GM21367 (cell line): ENCODE measurements around the gene CUL2.
"Not testable (repeated sequence)": the region's sequence is repeated elsewhere in the genome, so short reads cannot be mapped to it uniquely, and the experiment has no call there.

ENCODE experiments used
- ATAC-seq: cut with Tn5 transposase; IDR thresholded peaks from one replicate; pipeline ENCODE4 v1.9.1; 2021; ENCODE audit not compliant: unreplicated experiment

The CUL2 gene

DNA sequence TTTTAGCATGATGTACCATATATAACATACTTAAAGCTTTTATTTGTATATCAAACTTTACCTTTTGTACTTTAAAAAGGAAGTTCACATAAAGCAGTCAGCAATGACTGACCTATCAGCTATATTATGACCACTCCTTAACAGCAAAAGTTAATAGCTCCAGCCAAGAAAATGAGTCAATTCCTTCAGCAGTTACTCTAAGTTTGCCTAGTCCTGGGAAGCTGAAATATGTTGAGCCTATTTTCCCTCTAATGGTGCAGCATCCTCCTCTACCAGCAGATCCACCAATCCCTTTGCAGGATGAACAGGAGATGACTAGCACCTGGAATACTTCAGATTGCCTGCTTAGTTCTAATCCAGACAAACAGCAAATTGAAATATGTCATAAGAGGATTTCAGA lies 64.2 kb downstream of the CUL2 start:
- no peak for ATAC-seq

DNA sequence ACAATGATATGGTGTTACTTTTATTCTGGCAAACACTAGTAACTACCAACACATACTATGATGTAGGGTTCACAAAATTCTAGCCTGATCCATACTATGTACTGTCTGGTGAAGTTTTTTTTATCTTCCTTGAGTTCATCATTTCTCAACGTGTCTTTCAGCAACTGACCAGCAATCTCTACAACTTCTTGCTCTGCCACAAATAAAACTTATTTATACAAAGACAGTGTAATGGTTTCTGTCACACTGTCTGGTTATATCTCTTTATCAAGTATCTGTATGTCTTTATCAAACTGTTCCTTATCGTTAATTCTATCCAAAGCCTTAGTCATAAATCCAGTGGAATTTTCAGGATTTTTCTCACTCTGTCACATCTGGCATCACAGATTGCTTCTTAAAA lies 69.7 kb downstream of the CUL2 start:
- ATAC-seq: no peak

DNA sequence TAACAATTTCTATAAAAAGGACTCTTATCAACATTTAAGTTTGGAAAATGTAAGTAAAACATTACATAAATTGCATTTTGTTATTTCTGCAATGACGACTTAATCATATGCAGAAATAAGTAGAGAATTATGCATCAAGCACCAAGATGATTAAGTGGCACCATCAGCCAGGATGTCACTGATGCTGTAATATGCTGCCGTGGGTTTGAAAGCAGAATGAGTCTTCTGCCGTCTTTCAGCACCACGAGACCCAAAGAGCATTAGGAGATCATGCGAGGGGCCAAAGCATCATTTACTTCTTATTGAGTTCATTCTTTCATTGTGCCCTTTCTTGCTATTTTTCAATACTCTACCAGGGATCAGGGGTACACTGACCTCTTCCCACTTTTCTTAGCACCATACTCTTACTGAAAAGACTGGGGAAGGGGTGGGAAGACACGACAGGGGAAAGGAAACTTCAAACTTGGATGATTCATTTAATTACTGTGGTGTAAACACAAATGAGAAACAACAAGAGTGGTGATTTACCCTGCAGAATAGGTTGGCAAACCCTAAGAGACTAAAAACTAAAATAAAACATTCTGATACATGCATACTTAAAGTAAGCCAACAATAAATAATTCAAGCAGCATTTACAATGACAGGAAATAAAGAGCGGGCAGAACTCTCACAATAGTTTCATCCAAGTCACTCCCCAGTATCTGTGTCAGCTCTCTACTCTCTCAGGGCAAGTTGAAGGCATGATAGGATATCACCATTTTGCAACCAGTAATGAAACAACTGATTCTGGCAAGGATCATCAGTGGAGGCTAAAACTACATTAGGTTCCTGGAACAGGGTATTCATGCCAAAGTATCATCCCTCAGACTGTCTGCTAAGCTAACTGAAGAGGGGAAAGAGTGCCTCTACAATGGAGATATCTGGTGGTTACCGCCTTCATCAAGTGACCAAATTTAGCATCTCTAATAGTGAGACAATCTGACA lies 70.8 kb downstream of the CUL2 start:
- ATAC-seq: no peak

DNA sequence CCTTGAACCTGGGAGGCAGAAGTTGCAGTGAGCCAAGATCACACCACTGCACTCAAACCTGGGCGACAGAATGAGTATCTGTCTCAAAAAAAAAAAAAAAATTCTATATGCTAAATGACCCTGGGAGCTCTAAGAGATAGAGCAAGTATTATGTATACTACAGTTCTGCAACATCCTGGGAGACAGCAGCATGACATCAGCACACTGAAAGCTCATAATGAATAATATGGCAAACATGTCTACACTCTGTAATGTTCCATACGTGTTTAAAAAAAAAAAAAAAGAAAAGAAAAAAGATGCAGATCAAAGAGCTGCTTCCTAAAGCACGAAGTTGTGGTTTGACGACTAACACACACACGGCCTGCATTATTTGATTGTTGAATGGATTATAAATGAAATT lies 72.5 kb downstream of the CUL2 start:
- no peak for ATAC-seq

DNA sequence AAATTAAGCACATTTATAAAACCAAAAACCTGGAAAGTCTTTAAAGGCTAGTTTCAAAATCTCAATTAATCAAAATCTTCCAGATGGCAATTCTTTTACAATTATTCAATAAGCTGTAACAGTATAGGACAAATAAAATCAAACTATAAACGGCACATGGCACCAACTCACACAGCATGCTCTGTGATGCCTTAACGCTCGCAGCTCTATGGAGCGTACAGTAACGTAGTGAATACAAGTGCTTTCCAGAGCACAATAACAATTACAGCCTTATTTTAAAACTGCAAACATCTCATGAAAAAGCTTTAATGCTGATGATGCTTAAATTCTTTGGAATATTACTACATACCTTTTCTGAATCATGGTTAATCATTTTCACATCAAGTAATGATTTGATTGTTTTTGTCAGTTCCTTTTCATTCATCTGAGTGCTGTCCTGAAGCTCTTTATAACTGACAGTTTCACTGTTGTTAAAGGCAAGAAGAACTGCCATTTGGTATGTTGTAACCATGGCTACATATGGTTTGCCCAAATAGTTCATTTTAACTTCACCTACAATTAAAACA lies 74.2 kb downstream of the CUL2 start:
- ATAC-seq: no peak

DNA sequence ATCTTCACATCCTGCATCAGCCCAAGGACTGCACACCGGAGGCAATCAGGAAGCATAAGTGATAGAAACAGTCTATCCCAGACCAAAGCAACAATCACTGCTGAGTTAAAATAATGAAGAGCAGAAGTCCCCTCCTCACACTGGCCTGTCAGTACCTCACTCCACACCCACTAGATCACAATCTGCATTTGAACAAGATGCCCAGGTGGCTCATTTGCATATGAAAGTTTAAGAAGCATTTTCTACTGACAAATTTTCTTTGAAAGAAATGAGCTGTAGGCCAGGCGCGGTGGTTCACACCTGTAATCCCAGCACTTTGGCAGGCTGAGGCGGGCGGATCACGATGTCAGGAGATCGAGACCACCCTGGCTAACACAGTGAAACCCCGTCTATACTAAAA lies 77.4 kb downstream of the CUL2 start:
- no peak for ATAC-seq

DNA sequence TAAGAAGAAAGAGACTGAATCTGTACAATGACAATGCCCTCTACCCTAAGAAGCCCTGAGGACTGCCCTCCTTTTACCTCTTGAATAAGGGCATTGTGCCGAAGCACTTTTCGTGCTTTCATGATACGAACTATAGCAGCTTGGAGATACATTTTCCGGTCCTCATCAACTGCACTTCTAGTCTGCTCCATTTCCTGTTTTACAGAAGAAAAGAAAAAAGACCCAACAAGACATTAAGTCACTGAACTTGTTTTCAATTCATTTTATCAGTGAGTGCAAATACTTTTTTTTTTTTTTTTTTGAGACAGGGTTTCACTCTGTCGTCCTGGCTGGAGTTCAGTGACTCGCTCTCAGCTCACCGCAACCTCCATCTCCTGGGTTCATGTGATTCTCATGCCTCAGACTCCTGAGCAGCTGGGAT lies 78.4 kb downstream of the CUL2 start:
- ATAC-seq: no peak

DNA sequence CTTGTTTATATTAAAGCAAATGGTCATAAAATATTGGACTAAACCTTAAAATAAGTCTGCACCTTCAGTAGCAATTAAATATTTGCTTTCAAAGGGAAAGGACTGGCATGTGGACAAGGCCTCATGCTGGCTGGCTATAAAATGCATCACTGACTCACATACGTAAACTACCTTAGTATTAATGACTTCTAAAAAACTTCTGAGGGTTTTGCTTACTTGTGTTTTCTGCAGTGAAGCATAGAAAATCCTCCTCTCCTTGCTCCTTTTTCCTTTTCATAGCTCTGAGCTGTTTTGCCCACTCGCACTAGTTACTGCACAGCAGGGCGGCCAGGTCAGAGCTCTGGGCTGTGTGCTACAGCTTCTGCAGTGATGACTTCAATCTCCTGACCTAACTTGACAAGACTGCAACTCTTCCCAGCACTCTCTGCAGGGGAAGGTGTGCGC lies 82.3 kb downstream of the CUL2 start:
- no peak for ATAC-seq

DNA sequence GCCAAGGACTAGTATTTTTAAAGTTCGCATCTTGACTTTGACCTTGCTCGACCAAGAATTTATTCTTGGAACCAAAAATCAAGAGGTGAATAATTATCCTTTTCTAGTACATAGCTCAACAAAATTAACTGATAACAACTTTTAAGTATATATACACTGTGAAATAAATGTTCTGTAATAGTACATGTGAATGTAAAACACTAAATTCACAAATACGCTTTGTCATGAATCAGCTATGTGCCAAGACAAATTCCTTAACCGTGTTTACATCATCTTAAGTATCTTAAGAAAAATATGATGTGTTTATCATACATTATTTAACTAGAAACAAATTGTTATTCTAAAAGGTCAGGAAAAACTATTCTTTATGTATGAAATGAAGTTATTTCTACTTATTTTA lies 83.3 kb downstream of the CUL2 start:
- no peak for ATAC-seq

DNA sequence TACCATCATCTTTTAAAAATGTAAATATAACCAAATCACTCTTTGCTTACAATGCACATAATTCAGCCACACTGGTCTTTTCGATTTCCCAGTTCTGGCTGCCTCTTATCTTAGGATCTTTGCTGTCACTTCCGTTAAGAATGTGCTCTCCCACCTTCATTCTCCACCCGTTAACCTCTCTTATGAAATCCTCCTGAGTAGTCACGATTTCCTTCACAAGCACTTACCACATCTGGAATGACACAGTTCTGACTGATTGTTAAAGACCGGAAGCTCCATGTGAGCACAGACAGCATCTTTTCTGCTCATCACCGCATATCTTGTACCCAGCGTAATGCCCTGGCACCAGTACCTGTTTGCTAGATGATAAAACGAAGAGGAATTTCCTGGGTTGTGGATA lies 84.3 kb downstream of the CUL2 start:
- no peak for ATAC-seq

DNA sequence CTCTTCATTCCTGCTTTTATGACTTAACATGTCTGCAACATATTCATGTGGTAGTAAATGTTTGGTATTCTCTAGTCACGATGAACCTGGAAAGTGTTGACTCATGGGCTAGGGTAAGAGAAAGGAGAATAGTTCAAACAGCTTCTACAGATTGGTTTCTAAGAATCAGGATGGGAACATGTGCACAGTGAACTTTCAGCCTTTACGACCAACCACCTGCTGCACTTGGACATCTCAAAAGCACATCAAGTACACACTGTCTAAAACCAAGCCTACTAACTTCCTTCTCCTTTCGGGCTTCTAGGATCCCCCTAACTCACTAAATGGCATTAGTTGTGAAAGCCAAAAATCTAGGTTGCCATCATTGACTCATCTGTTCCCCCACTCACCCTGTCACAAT lies 85.5 kb downstream of the CUL2 start:
- no peak for ATAC-seq

DNA sequence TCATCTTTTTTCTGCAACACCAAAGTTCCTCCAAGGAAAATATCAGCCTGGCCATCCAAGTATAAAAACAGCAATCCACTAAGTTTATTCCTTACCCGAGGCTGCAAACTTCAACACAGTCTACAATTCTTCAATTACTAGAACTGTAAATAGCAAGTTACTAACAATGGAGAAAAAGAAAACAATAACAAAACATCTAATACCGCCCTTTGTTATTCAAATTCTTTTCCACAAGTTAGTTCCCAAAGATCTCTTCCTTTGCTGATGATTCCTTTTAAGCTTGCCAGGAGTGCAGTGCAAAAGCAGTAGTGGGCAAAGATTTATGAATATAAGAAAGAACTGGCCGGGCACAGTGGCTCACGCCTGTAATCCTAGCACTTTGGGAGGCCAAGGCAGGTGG lies 86.2 kb downstream of the CUL2 start:
- no peak for ATAC-seq

DNA sequence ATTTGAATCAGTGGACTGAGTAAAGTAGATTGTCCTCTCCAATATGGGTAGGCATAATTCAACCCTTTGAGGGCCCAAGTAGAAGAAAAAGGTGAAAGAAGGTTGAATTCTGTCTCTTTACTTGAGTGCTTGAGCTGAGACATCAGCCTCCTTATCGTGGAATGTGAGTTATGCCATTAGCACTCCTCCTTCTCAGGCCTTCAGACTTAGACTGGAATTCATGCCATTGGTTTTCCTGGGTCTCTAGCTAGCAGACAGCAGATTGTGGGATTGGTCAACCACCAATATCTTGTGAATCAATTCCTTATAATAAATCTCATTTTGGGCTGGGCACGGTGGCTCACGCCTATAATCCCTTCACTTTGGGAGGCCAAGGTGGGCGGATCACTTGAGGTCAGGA lies 89.2 kb downstream of the CUL2 start:
- ATAC-seq: no peak

DNA sequence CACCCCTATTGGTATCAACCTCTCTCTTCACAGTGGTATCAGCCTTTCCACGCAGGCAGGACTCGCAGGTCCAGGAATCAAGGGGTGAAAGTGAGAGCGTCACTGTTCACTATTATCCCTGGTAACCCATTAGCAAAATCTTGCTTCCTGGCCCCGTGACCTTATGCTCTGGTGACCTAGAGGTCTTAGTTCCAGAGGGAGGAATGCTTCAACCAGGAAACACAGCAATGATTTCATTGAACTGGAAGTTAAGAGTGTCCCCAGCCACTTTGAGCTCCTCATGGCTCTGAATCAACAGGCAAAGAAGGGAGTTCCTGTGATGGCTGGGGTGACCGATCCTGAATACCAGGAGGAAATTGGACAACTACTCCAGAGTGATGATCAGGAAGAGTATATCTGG lies 90.6 kb downstream of the CUL2 start:
- no peak for ATAC-seq

DNA sequence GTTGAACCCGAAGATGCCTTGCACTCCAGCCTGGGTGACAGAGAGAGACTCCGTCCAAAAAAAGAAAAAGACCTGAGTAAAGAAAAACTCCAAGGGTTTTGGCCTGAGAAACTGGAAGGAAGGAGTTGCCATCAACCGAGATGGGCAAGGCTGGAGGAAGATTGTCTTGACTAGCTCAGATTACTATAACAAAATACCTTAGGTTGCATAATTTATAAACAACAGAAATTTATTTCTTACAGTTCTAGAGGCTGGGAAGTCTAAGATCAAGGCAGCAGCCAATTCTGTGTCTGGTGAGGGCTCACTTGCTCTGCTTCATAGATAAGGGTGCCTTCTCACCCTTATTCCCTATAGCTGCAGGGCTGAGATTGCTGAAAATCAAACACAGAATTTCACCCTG lies 91.2 kb downstream of the CUL2 start:
- no peak for ATAC-seq

DNA sequence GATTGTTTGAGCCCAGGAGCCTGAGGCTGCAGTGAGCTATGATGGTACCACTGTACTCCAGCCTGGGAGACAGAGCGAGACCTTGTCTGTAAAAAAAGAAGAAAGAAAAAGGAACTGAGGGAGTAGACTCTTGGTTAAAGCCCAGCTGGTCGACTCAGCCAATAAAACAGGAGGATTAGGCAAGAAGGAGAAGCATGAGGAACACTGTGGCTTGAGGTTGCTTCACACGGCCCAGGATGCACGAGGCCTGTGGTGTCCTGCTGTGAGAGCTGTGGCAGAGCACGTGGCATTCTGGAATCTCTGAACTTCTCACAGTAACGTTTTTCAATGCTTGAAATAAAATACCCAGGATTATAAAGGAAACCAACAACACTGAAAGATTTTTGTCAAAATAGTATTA lies 93.3 kb downstream of the CUL2 start:
- no peak for ATAC-seq

DNA sequence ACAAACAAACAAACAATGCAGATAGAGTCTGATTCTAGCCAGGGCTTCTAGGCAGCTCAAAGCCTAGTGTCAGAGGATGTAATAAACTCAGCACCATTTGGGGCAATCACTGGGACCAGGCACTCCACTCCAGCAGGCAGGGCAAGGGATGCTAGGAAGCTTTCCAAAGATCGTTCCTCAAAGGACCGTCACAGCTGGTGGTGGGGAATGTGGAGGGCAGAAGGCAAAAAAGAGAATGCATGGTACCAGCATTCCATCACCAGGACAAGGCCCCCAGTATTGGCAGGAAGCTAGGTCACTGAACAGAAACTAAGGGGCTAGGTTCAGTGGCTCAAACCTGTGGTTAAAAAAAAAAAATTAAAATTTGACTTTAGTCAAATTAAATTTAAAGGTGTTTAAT lies 94.2 kb downstream of the CUL2 start:
- no peak for ATAC-seq

DNA sequence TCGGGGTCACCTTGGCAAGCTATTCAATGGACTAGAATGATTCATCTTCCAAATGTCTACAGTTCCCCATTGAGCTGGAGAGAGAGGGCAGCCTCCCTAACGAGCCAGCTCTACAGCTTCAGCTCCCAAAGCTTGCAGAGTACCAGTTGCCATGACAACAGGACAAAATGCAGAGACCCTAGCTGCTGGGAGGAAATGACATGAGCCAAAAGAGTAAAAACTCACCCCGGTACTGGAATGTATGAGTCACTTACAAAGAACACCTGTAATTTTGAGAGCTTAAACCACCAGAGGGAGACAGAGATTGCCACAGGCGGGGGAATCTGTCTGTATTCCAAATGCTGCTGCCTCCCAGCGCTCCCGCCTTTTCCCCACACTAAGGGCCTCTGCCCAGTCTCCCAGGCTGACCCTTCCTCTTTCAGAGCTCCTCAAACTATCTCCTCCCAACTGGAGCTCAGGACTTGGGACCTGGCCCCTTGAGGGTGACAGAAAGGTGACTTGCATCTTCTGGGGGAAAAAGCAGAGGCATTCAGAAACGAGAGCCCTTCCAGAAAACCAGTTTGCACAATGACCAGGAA lies 95.5 kb downstream of the CUL2 start:
- ATAC-seq: peak; percentile 88

DNA sequence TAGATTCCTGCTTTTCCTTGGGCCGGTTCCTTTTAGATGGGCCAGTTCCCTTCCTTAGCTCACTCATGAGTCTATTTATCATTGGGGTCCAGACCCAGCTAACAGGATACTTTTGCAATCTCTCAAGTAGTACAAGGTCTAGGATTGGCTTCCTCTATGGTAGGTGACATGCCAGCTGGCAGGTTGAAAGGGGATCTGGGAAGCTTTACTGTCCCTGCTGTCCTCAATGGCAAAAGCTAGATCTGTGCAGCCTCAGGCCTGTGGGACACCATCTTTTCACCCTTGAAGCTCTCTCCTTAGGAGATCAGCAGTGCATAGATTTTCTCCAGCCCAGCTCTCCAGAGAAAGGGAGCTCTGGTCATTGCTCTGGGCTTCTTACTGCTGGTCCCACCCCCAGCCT lies 96.4 kb downstream of the CUL2 start:
- no peak for ATAC-seq

DNA sequence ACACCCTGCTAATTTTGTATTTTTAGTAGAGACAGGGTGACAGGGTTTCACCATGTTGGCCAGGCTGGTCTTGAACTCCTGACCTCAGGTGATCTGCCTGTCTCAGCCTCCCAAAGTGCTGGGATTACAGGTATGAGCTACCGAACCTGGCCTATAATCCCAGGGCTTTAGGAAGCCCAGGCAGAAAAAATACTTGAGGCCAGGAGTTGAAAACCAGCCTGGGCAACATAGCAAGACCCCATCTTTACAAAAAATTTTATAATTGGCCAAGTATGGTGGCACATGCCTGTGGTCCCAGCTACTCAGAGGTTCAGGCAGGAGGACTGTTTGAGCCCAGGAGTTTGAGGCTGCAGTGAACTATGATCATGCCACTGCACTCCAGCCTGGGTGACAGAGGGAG lies 99.0 kb downstream of the CUL2 start:
- not testable (repeated sequence) for ATAC-seq

DNA sequence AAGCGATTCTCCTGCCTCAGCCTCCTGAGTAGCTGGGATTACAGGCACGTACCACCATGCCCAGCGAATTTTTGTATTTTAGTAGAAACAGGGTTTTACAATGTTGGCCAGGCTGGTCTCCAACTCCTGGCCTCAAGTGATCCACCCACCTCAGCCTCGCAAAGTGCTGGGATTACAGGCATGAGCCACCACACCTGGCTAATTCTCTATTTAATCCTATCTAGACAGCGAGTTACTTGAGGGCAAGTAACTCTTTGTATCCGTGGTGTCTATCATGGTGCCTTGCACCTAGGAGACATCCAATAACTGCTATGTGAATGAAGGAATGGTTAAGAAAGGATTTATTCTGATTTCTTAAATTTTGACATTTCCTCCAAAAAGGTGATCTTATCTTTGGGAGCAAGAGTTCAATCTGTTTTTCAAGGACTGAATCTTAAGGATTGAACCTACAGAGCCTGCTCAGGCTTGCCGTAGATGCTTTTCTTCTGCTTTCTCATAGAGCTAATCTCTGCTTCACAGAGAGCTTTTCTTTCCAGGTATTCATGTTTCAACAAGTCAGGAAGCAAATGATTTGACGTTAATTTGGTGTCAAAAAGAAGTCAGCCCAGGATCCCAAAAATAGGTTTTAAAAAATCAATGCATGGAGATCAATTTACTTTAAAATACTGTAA lies 101.6 kb downstream of the CUL2 start:
- ATAC-seq: no peak

DNA sequence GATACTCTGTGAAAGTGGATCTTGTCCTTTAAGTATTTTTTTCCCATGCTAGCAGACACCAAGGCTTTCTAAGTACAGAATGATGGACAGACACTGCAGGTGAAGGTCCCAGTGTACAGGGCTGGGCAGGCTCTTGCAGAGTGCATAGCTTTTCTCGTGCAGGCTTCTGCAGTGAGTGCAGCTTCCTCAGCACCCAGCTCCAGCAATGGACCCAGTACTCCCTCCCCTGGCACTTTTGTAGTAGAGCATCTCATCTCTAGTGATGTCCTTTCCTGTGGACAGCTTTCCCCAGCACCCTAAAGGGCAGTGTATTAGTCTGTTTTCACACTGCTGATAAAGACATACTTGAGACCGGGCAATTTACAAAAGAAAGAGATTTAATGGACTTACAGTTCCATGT lies 104.3 kb downstream of the CUL2 start:
- ATAC-seq: no peak
